GM12892 (cell line): Measurements from ENCODE around the gene ELF1.

Experiments used
- POLR2A ChIP-seq: IDR thresholded peaks from 2 replicates; pipeline ENCODE4 v1.6.1; 2011; ENCODE audit warnings: low read depth, low read length, control low read depth
- POLR2AphosphoS5 ChIP-seq: IDR thresholded peaks from 2 replicates; pipeline ENCODE4 v1.6.1; 2011; ENCODE audit warnings: low read depth, low read length, control low read depth
- TAF1 ChIP-seq: IDR thresholded peaks from 2 replicates; pipeline ENCODE4 v1.6.1; 2011; ENCODE audit warnings: low read depth, mild to moderate bottlenecking, control low read depth, low read length, borderline replicate concordance

DNA sequence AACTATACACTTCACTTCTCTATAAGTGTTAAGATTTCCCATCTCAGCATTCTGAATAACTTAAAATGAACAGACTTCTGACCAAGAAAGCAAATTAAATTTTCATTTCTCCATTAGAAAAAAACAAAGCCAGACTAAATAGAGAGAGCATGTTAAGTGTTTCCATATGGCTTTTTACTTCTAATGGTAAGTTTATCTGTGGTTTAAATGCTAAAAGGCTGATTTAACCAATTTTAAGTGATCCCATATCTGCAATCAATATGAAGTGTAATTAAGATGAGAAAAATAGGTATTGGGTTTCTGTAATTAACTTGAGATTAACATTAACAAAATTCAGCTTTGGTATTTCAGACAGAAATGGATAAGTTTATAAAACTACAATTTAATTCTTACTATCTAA, 107.8 kb downstream of the ELF1 start:
- TF ChIP-seq POLR2A, result no peak
- no peak for TF ChIP-seq POLR2AphosphoS5
- TF ChIP-seq TAF1, result no peak
